Activated CD4-positive, alpha-beta memory T cell treated with anti-CD3 and anti-CD28 coated beads for 36 hours (primary cell): Measurements from ENCODE around the gene FOXF1. TPM values are rescaled to one million over a fixed set of nuclear protein-coding genes. Genes with fewer than 3 reads are reported as not detected.

Experiments
- CTCF ChIA-PET: fragments of 350-600 bp; sonication (Branson Sonifier 250); formaldehyde crosslinking; loops from one replicate; lab custom pipeline; 2021; ENCODE audit warnings: antibody characterized with exemption, inconsistent platforms; lab: Charles Lee
- POLR2A ChIA-PET: fragments of 350-600 bp; sonication (Branson Sonifier 250); formaldehyde crosslinking; loops from one replicate; lab custom pipeline; 2021; ENCODE audit warnings: antibody characterized with exemption; lab: Charles Lee
- DNase-seq: peaks from one replicate; pipeline ENCODE4 v3.0.0-alpha.2; 2020
- H3K27ac Mint-ChIP-seq: one replicate; pipeline ENCODE4 v1.8.0; 2021; ENCODE audit warnings: mixed read lengths
- H3K27me3 Mint-ChIP-seq: one replicate; pipeline ENCODE4 v1.8.0; 2021; ENCODE audit warnings: mixed read lengths
- H3K36me3 Mint-ChIP-seq: one replicate; pipeline ENCODE4 v1.8.0; 2021; ENCODE audit warnings: mixed read lengths
- H3K4me1 Mint-ChIP-seq: one replicate; pipeline ENCODE4 v1.8.0; 2021; ENCODE audit warnings: low read depth, mixed read lengths
- H3K4me3 Mint-ChIP-seq: one replicate; pipeline ENCODE4 v1.8.0; 2021; ENCODE audit warnings: mild to moderate bottlenecking, mixed read lengths
- H3K9me3 Mint-ChIP-seq: one replicate; pipeline ENCODE4 v1.8.0; 2021; ENCODE audit warnings: mixed read lengths
- intact Hi-C: fragments of 100-400 bp; cut with micrococcal nuclease; formaldehyde crosslinking; loops from one replicate; pipeline ENCODE4 v1.15.1; 2023
- total RNA-seq, 2 experiments: library from RNA; stranded (reverse); gene quantifications; one replicate each; pipeline ENCODE4 v1.2.3, GENCODE V29; 2021

Gene FOXF1
- total RNA-seq, 2 experiments from 2014 or later = not detected

DNA sequence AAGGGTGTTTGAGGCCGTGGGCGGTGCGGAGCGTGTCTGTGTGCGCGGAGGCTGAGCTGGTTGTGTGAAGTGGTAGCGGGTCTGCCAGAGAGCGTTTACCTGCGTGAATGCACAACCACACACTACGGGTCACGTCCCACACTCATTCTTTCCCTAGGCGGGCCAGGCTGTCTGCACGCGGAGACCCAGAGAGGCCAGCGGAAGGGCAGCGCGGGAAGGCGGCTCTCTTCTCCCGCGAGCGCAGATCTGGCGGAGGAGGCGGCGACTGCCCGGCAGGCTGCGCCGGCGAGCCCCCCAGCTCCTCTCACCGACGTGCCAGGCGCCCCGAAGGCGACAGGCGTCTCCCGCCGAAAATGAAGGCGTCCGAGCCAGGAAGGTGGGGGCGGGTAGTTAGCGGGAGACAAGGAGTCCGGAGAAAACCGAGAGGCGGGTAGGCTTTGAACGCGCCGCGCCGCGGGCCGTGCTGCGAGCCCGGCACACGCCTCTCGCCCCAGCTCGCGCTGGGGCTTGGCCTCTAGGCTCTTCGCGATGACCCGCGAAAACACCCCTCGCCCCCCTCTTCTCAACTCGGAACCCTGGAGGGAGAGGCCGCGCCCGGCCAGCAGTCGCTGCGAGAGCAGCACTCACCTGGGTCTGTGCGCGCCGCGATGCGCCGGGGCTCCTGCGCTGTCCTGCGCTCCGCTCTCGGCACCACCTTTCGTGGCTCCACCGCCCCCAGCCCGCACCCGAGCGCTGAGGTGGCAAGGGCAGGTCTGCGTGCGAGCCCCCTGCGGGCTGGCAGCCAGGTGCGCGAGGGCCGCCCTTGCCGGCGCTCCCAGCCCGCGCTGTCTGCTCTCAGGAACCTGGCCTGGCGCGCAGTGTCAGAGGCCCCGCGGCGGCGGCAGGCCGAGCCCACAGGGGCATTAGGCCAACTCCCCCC lies 2.0 kb upstream of the FOXF1 start:
- intact Hi-C loops = loop anchor here (5.0 to 10.0 kb wide), 2 partner anchors 59 to 223 kb away; partner anchors contain the start of gene FOXC2

GRCh38 chr16:86508947-86509758 lies 1.2 kb upstream of the FOXF1 start:
- Mint-ChIP-seq H3K4me3 (peak overlapping the region; percentile 72), H3K36me3 (peaks cover 3% of the 10 kb centered on the region), H3K4me1 (peaks cover 28% of the 10 kb centered on the region), H3K27me3 (peaks cover 64% of the 10 kb centered on the region), H3K27ac (peak overlapping the region; percentile 56), H3K9me3 (no peaks in the 10 kb centered on the region)
- no peak for DNase-seq
- intact Hi-C loops = loop anchor here (5.0 to 10.0 kb wide), 2 partner anchors 58 to 224 kb away; partner anchors contain the start of gene FOXC2
- POLR2A ChIA-PET = no interaction called here
- CTCF ChIA-PET = no interaction called here

More for the DNA sequence above, 2.0 kb upstream of the FOXF1 start:
- CTCF ChIA-PET = interaction anchor here (0.8 to 1.2 kb wide), 2 partner anchors 9 to 10 kb away, joined by 3 read pairs; no protein-coding TSS in a partner anchor
- Mint-ChIP-seq H3K27ac (peak overlapping the region; percentile 42), H3K36me3 (peaks cover 3% of the 10 kb centered on the region), H3K27me3 (peaks cover 65% of the 10 kb centered on the region), H3K4me3 (peak overlapping the region; percentile 45), H3K9me3 (no peaks in the 10 kb centered on the region), H3K4me1 (peaks cover 28% of the 10 kb centered on the region)
- POLR2A ChIA-PET = no interaction called here
- no peak for DNase-seq

DNA sequence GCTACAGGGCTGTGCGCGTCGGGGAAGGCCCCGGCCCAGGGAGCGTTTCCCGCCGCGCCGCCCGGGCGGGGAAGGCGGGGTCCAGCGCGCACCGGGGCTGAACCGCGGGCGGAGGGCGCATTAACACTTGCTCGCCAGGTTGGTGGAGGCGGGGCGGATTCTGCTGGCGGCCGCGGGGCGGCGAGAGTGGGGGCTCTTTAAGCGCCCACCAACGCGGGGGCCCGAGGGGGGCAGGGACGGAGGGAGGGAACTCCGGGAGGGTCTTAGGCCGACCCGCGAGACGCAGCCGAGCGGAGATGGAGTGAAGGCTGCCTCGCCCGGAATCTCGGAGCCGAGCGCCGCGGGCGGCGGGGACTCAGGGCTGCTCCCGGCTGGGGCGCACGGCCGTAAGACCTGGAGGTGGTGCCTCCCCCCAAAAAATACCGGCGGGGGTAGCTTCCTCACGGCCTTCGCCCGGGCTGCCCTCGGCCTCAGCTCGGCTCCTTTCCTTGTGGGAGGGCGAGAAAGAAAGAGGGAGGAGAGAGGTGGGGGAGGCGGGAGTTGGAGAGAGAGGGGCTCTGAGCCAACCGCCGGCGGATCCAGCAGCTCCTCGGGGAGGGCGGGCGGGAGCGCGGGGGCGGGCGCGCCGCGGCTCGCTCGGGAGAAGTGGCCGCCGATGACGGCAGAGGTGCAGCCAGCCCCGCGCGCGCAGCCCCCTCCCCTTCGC lies 415 bp upstream of the FOXF1 start:
- Mint-ChIP-seq H3K36me3 (peaks cover 3% of the 10 kb centered on the region), H3K27me3 (peaks cover 60% of the 10 kb centered on the region), H3K27ac (no peak overlapping the region), H3K9me3 (no peaks in the 10 kb centered on the region), H3K4me1 (peaks cover 28% of the 10 kb centered on the region), H3K4me3 (peak overlapping the region; percentile 72)
- ChIA-PET CTCF (interaction anchor here (1.5 kb wide), 1 partner anchor 11 kb away, joined by 3 read pairs; no protein-coding TSS in a partner anchor), POLR2A (no interaction called here)
- intact Hi-C loops = loop anchor here (5.0 to 10.0 kb wide), 3 partner anchors 57 to 465 kb away; partner anchors contain the start of gene FOXC2
- no peak for DNase-seq

DNA sequence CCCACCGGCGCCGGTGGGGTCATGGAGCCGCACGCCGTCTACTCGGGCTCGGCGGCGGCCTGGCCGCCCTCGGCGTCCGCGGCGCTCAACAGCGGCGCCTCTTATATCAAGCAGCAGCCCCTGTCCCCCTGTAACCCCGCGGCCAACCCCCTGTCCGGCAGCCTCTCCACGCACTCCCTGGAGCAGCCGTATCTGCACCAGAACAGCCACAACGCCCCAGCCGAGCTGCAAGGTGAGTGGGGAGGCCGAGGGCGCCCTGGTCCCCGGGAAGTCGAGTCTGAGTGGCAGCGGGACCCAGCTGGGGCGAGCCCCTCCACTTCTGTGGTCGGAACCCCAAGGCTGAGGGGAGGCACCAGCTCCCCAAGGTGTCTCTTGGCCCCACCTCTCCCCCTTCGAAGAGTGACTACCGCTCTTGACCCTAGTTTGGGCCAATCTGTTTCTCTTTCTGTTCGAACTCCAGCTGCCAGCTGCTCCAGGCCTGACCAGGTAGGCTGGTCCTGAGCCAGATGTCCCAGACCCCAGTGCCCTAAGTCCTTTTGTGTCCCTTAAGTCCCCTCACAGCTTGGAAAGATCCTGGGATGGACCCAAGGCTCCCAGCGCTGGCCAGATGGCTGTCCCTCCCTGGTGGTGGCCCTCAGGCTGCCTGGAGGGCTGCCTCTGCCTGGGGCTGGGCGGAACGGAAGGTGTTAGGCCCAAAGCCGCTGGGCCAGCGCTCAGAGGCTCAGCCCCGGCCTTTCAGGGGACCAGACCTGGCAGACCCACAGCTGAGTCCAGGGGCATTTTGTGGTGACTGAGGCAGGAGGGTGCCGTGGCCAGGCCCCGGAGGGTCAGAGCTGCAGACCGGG lies 1.2 kb downstream of the FOXF1 start:
- CTCF ChIA-PET = interaction anchor here (0.5 to 1.5 kb wide), 2 partner anchors 9 to 825 kb away, joined by 3 read pairs; no protein-coding TSS in a partner anchor
- H3K9me3 Mint-ChIP-seq = no peaks in the 10 kb centered on the region

DNA sequence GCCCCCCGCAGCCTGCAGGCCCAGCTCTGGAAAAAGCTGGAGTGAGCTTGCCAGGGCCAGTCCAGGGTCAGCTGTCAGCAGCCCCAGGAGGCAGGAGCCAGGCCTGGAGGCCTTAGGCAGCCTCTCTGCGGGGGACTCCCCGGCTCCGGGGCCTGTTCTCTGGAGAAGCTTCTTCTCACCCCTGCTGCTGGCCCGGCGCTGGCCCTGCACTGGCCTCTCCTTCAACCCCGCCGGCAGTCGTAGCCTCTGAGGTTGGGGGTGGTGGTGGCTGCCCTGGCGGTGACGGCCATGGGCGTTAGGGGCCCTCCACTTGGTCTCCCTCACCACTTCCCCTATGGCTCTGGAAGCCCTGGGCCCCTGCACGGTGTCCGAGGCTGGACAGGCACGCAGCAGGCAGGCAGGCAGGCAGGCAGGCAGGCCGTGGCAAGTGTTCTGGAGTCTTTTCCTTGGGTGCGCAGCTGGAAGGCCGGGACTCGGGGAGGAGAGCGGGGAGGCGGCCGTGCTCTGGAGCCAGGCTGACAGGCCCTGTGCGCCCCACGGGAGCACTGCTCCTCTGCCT lies 2.1 kb downstream of the FOXF1 start:
- Mint-ChIP-seq H3K36me3 (peaks cover 3% of the 10 kb centered on the region), H3K27ac (no peak overlapping the region), H3K4me1 (peaks cover 16% of the 10 kb centered on the region), H3K4me3 (no peak overlapping the region), H3K9me3 (no peaks in the 10 kb centered on the region), H3K27me3 (peaks cover 56% of the 10 kb centered on the region)
- DNase-seq = no peak
- POLR2A ChIA-PET = no interaction called here
- intact Hi-C loops = loop anchor here (10.0 kb wide), 1 partner anchor 468 kb away; no protein-coding TSS in a partner anchor
- CTCF ChIA-PET = no interaction called here

More for the DNA sequence above, 1.2 kb downstream of the FOXF1 start:
- Mint-ChIP-seq H3K27ac (no peak overlapping the region), H3K27me3 (peaks cover 58% of the 10 kb centered on the region), H3K36me3 (peaks cover 3% of the 10 kb centered on the region), H3K4me1 (peaks cover 18% of the 10 kb centered on the region), H3K4me3 (peak overlapping the region; percentile 41)
- POLR2A ChIA-PET = no interaction called here
- intact Hi-C loops = loop anchor here (10.0 kb wide), 1 partner anchor 467 kb away; no protein-coding TSS in a partner anchor
- DNase-seq = no peak

DNA sequence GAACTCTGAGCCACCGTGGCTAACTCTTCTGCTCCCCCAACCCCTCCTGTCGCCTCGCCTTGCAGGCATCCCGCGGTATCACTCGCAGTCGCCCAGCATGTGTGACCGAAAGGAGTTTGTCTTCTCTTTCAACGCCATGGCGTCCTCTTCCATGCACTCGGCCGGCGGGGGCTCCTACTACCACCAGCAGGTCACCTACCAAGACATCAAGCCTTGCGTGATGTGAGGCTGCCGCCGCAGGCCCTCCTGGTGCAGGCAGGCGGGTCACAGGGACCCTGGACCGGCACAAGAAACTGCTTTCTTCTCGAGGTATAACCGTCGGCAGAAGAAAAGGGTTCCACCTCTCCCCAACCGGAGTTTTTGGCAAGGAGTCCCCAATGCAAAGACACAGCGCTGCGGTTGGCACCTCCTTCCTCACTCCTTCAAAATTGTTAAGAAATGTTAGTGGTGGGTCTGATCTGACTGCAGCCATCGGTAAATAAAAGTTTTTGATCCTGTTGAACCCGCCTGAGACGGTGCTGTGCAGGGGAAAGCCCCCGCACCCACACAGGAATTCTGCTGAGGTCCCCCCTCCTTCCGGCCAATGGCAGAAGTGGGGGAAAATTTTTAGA lies 2.6 kb downstream of the FOXF1 start:
- Mint-ChIP-seq H3K27ac (no peak overlapping the region), H3K9me3 (no peaks in the 10 kb centered on the region), H3K4me1 (peaks cover 10% of the 10 kb centered on the region), H3K4me3 (no peak overlapping the region), H3K27me3 (peaks cover 56% of the 10 kb centered on the region), H3K36me3 (peaks cover 1% of the 10 kb centered on the region)
- intact Hi-C loops = loop anchor here (10.0 kb wide), 1 partner anchor 468 kb away; no protein-coding TSS in a partner anchor
- ChIA-PET CTCF (no interaction called here), POLR2A (no interaction called here)
- DNase-seq = no peak

DNA sequence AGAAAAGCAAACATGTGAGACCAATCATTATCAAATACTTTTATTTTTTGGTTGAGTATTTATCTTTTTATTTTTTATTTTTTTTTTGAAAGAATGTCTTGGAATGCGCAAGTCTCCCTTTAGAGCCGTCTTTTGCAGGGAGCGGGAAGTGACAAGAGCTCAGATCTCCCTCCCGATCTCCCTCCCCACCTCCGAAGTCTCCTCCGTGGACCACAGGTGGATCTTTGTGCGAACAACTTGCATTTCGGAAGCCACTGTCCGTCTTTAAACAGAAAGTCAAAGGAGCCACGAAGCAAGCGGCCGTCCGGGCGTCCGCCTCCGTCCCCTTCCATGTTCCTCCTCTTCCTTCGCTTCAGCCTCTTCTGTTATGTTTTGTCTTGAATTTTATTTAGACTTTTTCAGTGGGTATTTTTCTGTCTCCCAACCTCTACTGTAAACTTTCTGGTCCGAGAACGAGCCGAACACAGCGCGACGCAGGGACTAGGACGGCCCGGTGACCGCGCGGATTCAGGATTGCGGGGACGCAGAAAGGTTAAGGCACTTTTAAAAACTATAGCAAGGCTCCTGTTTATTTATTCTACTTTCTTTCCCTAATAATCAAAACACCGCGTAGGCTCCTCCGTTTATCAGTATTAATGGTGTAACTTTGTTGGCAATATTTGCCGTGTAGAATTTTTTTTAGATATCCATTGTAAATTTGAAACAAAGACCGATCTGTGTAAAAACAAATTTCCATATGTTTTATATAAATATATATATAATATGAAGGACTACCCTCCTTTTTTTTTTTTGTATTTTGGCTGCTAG lies 3.3 kb downstream of the FOXF1 start:
- Mint-ChIP-seq H3K4me1 (peaks cover 10% of the 10 kb centered on the region), H3K36me3 (peaks cover 1% of the 10 kb centered on the region), H3K9me3 (no peaks in the 10 kb centered on the region), H3K4me3 (no peak overlapping the region), H3K27me3 (peaks cover 61% of the 10 kb centered on the region), H3K27ac (no peak overlapping the region)
- ChIA-PET POLR2A (no interaction called here), CTCF (no interaction called here)
- no peak for DNase-seq
- intact Hi-C loops = loop anchor here (10.0 kb wide), 1 partner anchor 469 kb away; no protein-coding TSS in a partner anchor

DNA sequence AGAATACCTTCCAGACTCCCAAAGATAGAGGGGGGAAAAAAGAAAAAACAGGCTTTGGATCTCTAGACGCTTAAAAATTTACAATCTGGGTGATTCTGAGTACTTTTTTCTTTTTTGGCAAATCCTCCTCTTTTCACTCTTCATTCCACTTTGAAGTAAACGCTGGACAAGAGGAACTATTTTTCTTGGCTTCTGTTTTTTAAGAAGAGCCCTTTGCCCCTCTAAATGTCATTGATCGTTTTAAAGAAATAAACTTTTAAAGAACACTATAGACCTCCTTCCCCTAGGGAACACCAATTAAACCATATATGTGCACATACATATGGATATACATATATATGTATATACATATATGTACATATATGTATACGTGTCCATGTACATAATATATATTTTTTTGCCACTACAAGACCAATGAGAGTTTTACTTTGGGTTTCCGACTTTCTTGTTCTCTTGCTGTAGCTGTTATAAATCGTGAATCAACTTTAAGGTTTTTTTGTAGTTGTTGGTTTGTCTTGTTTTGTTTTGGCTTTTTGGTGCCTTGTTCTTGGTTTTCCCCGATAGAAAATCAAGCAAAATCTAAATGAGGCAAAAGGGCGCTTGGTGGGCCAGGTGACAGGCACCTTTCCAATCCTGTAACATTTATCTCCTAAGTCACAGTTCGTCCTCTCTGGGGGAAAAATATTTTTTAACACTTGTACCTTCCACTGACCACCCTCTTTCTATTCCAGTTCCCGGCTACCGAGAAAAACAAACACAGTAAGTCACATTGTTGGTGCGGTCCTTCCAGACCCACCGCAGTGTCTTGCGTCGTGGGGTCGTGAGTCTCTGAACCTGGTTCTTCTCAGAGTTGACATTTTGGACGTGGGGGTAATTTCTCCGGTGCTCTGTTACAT lies 4.4 kb downstream of the FOXF1 start:
- peaks cover 1% of the 10 kb centered on the region for H3K36me3 Mint-ChIP-seq
- H3K27me3 Mint-ChIP-seq = peaks cover 66% of the 10 kb centered on the region
- H3K4me3 Mint-ChIP-seq = no peak overlapping the region
- POLR2A ChIA-PET = no interaction called here
- no peaks in the 10 kb centered on the region for H3K9me3 Mint-ChIP-seq
- no peak overlapping the region for H3K27ac Mint-ChIP-seq
- CTCF ChIA-PET = no interaction called here
- no peak for DNase-seq
- peaks cover 8% of the 10 kb centered on the region for H3K4me1 Mint-ChIP-seq
- intact Hi-C loops = loop anchor here (10.0 kb wide), 1 partner anchor 470 kb away; no protein-coding TSS in a partner anchor

DNA sequence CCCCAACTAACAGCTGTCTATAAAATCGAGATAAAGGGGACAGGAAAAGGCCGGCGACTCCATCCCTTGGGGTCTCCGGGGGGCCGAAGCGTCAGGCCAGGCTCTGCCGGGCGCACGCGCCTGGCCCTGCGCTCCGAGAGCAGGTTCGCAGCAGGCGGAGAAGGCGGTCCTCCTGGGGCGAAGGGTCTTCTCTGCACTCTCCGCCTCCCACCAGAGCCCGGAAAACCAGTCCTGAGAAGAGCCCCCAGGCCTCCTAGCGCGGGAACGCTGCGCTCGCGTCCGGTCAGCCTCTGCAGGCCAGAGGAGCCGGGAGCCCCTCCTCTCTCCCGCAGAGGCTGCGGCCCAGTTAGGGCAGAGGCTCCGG lies 5.1 kb downstream of the FOXF1 start:
- Mint-ChIP-seq H3K27ac (no peak overlapping the region), H3K27me3 (peaks cover 67% of the 10 kb centered on the region), H3K36me3 (peaks cover 1% of the 10 kb centered on the region)

More for the DNA sequence above, 5.1 kb downstream of the FOXF1 start:
- DNase-seq = no peak
- POLR2A ChIA-PET = no interaction called here
- Mint-ChIP-seq H3K9me3 (no peaks in the 10 kb centered on the region), H3K4me1 (peaks cover 8% of the 10 kb centered on the region), H3K4me3 (no peak overlapping the region)
- intact Hi-C loops = loop anchor here (10.0 kb wide), 1 partner anchor 471 kb away; no protein-coding TSS in a partner anchor
- CTCF ChIA-PET = no interaction called here
